ENCODE results near the gene NCK1. TPM values are rescaled to one million over a fixed set of nuclear protein-coding genes. Genes with fewer than 3 reads are reported as not detected.

Gene NCK1
- total and polyA plus RNA-seq, 9 of the 15 experiments (the other 6 are each of a cell fraction or from before 2014, with no cell fraction given): 17.3 to 30.5 (median 25.0) TPM

GRCh38 chr3:136836511-136837156 lies 25.4 kb upstream of the NCK1 start:
- CTCF ChIA-PET (ENCODE audit: low intra/inter-chr PET ratio): no interaction called here
- no peak overlapping the region for H3K27ac ChIP-seq (ENCODE audit: extremely low read depth, low read depth, low read length)
- no TSS peak for BruUV-seq (replicated peaks)

GRCh38 chr3:136838641-136839555 lies 23.1 kb upstream of the NCK1 start:
- in situ Hi-C loops (cut with MboI): no loop called here
- peaks cover 16% of the 10 kb centered on the region; the same call in 1 of the 3 replicates for H3K36me3 ChIP-seq (ENCODE audit: control insufficient read depth, insufficient read depth, low read length)
- H3K9ac ChIP-seq (ENCODE audit: insufficient read depth in 1 of 2, low read depth in 2 of 2, low read length in 2 of 2): peak overlapping the region in 1 of 2 experiments; percentile 34; a peak in 1 of 4 replicates
- H3K4me1 ChIP-seq (replicated peaks in 1 of 2; ENCODE audit: control insufficient read depth in 2 of 2, insufficient read depth in 2 of 2, low read length in 2 of 2): peaks cover 0 to 25% of the 10 kb centered on the region in 2 experiments
- H3K79me2 ChIP-seq (ENCODE audit: control insufficient read depth, insufficient read depth, low read length): no peaks in the 10 kb centered on the region
- no peak overlapping the region for H2AFZ ChIP-seq (ENCODE audit: low read depth, low read length)
- H3K9me1 ChIP-seq (ENCODE audit: control insufficient read depth, insufficient read depth, low read length): no peaks in the 10 kb centered on the region
- CTCF ChIA-PET (ENCODE audit: low intra/inter-chr PET ratio): no interaction called here
- no peaks in the 10 kb centered on the region for H3K9me3 ChIP-seq (replicated peaks; ENCODE audit: control insufficient read depth, insufficient read depth, low read depth, low read length)
- POLR2A ChIA-PET: interaction anchor here (0.5 to 1.3 kb wide), 2 partner anchors 7 to 42 kb away, joined by 3 read pairs; no protein-coding TSS in a partner anchor
- intact Hi-C loops (cut with micrococcal nuclease): no loop called here
- no peaks in the 10 kb centered on the region for H4K20me1 ChIP-seq (replicated peaks; ENCODE audit: control insufficient read depth, insufficient read depth, low read length)
- DNase-seq (ENCODE audit: extremely low read depth in 1 of 4, low spot score in 3 of 4) (peak; percentile 26 to 62 (median 43)), ATAC-seq (peak; percentile 84), FAIRE-seq (peak; percentile 91)
- peak overlapping the region; percentile 68 for H3K27ac ChIP-seq (ENCODE audit: extremely low read depth, low read depth, low read length)
- H3K4me3 ChIP-seq: no peak overlapping the region
- H3K4me2 ChIP-seq (ENCODE audit: insufficient read depth, low read length): no peak overlapping the region
- no peaks in the 10 kb centered on the region for H3K27me3 ChIP-seq (ENCODE audit: control insufficient read depth in 2 of 2, insufficient read depth in 2 of 2, low read length in 2 of 2)
- TSS peak; percentile 25 for BruUV-seq (replicated peaks)
- WGBS (ENCODE audit: insufficient coverage, low coverage, missing lambda C conversion rate): 0% methylated on average over 1 of the region's 1 CpG
- TF ChIP-seq CBX2 (IDR thresholded peaks at IDR 0.05; ENCODE audit: insufficient read depth, low read length, poor library complexity, severe bottlenecking): no peak
- no peak for TF ChIP-seq KLF13 (tag; IDR thresholded peaks at IDR 0.05; ENCODE audit: borderline replicate concordance, low read depth)
- 0 out of 2 replicates have a peak, but pooled peaks have one; percentile 11 for TF ChIP-seq TEAD4 (IDR thresholded peaks at IDR 0.05; ENCODE audit: low read length)
- no peak for TF ChIP-seq TEAD4 (CRISPR knock-in tag; IDR thresholded peaks at IDR 0.05; ENCODE audit: borderline replicate concordance)
- no peak for TF ChIP-seq ZNF830 (CRISPR knock-in tag; IDR thresholded peaks at IDR 0.05)
- no peak for TF ChIP-seq TRIM28 (IDR thresholded peaks at IDR 0.05)
- TF ChIP-seq SMARCE1 (IDR thresholded peaks at IDR 0.05): peak; percentile 66
- TF ChIP-seq CTBP1 (IDR thresholded peaks at IDR 0.05; ENCODE audit: borderline replicate concordance): no peak
- no peak for TF ChIP-seq POLR3A (IDR thresholded peaks at IDR 0.05; ENCODE audit: borderline replicate concordance, extremely low read depth, insufficient read depth, insufficient read length)
- TF ChIP-seq ARID1B (IDR thresholded peaks at IDR 0.05): peak; percentile 53; the same call in 1 of the 2 replicates
- TF ChIP-seq HDAC2 (IDR thresholded peaks at IDR 0.05): no peak
- TF ChIP-seq NFE2 (IDR thresholded peaks at IDR 0.05; ENCODE audit: low read depth): peak; percentile 96
- TF ChIP-seq ARID3B (CRISPR knock-in tag; IDR thresholded peaks at IDR 0.05; ENCODE audit: borderline replicate concordance): no peak

More at GRCh38 chr3:136836511-136837156, 25.4 kb upstream of the NCK1 start:
- FAIRE-seq (no peak), DNase-seq (ENCODE audit: extremely low read depth in 1 of 4, low spot score in 3 of 4) (no peak), ATAC-seq (no peak)
- Histone ChIP-seq H3K36me3 (ENCODE audit: control insufficient read depth, insufficient read depth, low read length) (peaks cover 7% of the 10 kb centered on the region; the same call in 1 of the 3 replicates), H3K27me3 (ENCODE audit: control insufficient read depth in 2 of 2, insufficient read depth in 2 of 2, low read length in 2 of 2) (no peaks in the 10 kb centered on the region), H3K4me3 (no peak overlapping the region), H3K4me1 (replicated peaks in 1 of 2; ENCODE audit: control insufficient read depth in 2 of 2, insufficient read depth in 2 of 2, low read length in 2 of 2) (peaks cover 0 to 25% of the 10 kb centered on the region in 2 experiments), H4K20me1 (replicated peaks; ENCODE audit: control insufficient read depth, insufficient read depth, low read length) (no peaks in the 10 kb centered on the region), H3K9ac (ENCODE audit: insufficient read depth in 1 of 2, low read depth in 2 of 2, low read length in 2 of 2) (no peak overlapping the region), H3K9me3 (replicated peaks; ENCODE audit: control insufficient read depth, insufficient read depth, low read depth, low read length) (no peaks in the 10 kb centered on the region), H2AFZ (ENCODE audit: low read depth, low read length) (no peak overlapping the region), H3K4me2 (ENCODE audit: insufficient read depth, low read length) (no peak overlapping the region), H3K79me2 (ENCODE audit: control insufficient read depth, insufficient read depth, low read length) (no peaks in the 10 kb centered on the region), H3K9me1 (ENCODE audit: control insufficient read depth, insufficient read depth, low read length) (no peaks in the 10 kb centered on the region)
- TF ChIP-seq YBX1 (IDR thresholded peaks at IDR 0.05) (no peak), KDM1A (IDR thresholded peaks at IDR 0.05) (peak in 1 of 2 experiments; percentile 38; a peak in 1 of 4 replicates)
- in situ Hi-C loops (cut with MboI) (no loop called here), intact Hi-C loops (cut with micrococcal nuclease) (no loop called here)
- POLR2A ChIA-PET: no interaction called here
